Nephron progenitor cell (in vitro differentiated cells): Measurements from ENCODE around the gene DACH1.

Experiments
- DNase-seq: peaks from one replicate; pipeline ENCODE4 v3.0.0; 2021
- H3K27ac Mint-ChIP-seq: 2 replicates; pipeline ENCODE4 v1.8.0; 2021; ENCODE audit warnings: mild to moderate bottlenecking, moderate library complexity, mixed read lengths
- H3K27me3 Mint-ChIP-seq: 2 replicates; pipeline ENCODE4 v1.8.0; 2021; ENCODE audit warnings: mild to moderate bottlenecking, low read depth, mixed read lengths; ENCODE audit not compliant: poor library complexity
- H3K36me3 Mint-ChIP-seq: 2 replicates; pipeline ENCODE4 v1.8.0; 2021; ENCODE audit warnings: low read depth, mixed read lengths
- H3K4me1 Mint-ChIP-seq: 2 replicates; pipeline ENCODE4 v1.8.0; 2021; ENCODE audit warnings: mixed read lengths
- H3K4me3 Mint-ChIP-seq: 2 replicates; pipeline ENCODE4 v1.8.0; 2021; ENCODE audit warnings: mild to moderate bottlenecking, moderate library complexity, mixed read lengths
- H3K9me3 Mint-ChIP-seq: 2 replicates; pipeline ENCODE4 v1.8.0; 2021; ENCODE audit warnings: mild to moderate bottlenecking, moderate library complexity, mixed read lengths
- CTCF ChIP-seq: fragments of 200-600 bp; sonication (generic); IDR thresholded peaks from 2 replicates; pipeline ENCODE4 v1.5.0; 2021; ENCODE audit warnings: antibody characterized with exemption

Gene DACH1

GRCh38 chr13:71789693-71790329 lies 77.2 kb downstream of the DACH1 start:
- peaks cover 3% of the 10 kb centered on the region for H3K27me3 Mint-ChIP-seq
- TF ChIP-seq CTCF = no peak
- no peak overlapping the region for H3K27ac Mint-ChIP-seq
- H3K9me3 Mint-ChIP-seq = no peaks in the 10 kb centered on the region
- no peak overlapping the region for H3K4me3 Mint-ChIP-seq
- peaks cover 44% of the 10 kb centered on the region for H3K36me3 Mint-ChIP-seq
- DNase-seq = no peak
- peaks cover 53% of the 10 kb centered on the region for H3K4me1 Mint-ChIP-seq

GRCh38 chr13:71789037-71789436 lies 78.0 kb downstream of the DACH1 start:
- no peak overlapping the region for H3K4me3 Mint-ChIP-seq
- H3K27me3 Mint-ChIP-seq = peaks cover 3% of the 10 kb centered on the region

GRCh38 chr13:71787414-71787813 lies 79.6 kb downstream of the DACH1 start:
- DNase-seq = no peak
- H3K9me3 Mint-ChIP-seq = no peaks in the 10 kb centered on the region
- peaks cover 67% of the 10 kb centered on the region for H3K4me1 Mint-ChIP-seq
- H3K4me3 Mint-ChIP-seq = peak overlapping the region; percentile 2
- peaks cover 26% of the 10 kb centered on the region for H3K36me3 Mint-ChIP-seq
- H3K27ac Mint-ChIP-seq = peak overlapping the region; percentile 87
- H3K27me3 Mint-ChIP-seq = peaks cover 3% of the 10 kb centered on the region
- TF ChIP-seq CTCF = no peak

More at GRCh38 chr13:71789037-71789436, 78.0 kb downstream of the DACH1 start:
- no peak for TF ChIP-seq CTCF
- no peak for DNase-seq
- H3K27ac Mint-ChIP-seq = no peak overlapping the region
- peaks cover 58% of the 10 kb centered on the region for H3K4me1 Mint-ChIP-seq
- no peaks in the 10 kb centered on the region for H3K9me3 Mint-ChIP-seq
- peaks cover 39% of the 10 kb centered on the region for H3K36me3 Mint-ChIP-seq

- H3K36me3 Mint-ChIP-seq = peaks cover 23% of the 10 kb centered on the region
- peak overlapping the region; percentile 6 for H3K4me3 Mint-ChIP-seq
- peaks cover 67% of the 10 kb centered on the region for H3K4me1 Mint-ChIP-seq
- no peaks in the 10 kb centered on the region for H3K9me3 Mint-ChIP-seq
- H3K27me3 Mint-ChIP-seq = peaks cover 3% of the 10 kb centered on the region
- DNase-seq = no peak
- H3K27ac Mint-ChIP-seq = peak overlapping the region; percentile 99
- no peak for TF ChIP-seq CTCF
Measured at GRCh38 chr13:71786875-71787274, 80.1 kb downstream of the DACH1 start.

GRCh38 chr13:71785361-71785760 lies 81.6 kb downstream of the DACH1 start:
- Mint-ChIP-seq H3K4me3 (no peak overlapping the region), H3K27me3 (no peaks in the 10 kb centered on the region), H3K27ac (no peak overlapping the region)

More at GRCh38 chr13:71785361-71785760, 81.6 kb downstream of the DACH1 start:
- no peak for TF ChIP-seq CTCF
- DNase-seq = no peak
- H3K9me3 Mint-ChIP-seq = no peaks in the 10 kb centered on the region
- H3K36me3 Mint-ChIP-seq = peaks cover 22% of the 10 kb centered on the region
- H3K4me1 Mint-ChIP-seq = peaks cover 60% of the 10 kb centered on the region
